ENCODE measurements around the gene XYLT1.

XYLT1 gene

GRCh38 chr16:17396762-17397498 lies 73.8 kb downstream of the XYLT1 start:
- DNase-seq = peak; percentile 89

- no peak for DNase-seq
Measured at GRCh38 chr16:17395849-17396480, 74.8 kb downstream of the XYLT1 start.

DNA sequence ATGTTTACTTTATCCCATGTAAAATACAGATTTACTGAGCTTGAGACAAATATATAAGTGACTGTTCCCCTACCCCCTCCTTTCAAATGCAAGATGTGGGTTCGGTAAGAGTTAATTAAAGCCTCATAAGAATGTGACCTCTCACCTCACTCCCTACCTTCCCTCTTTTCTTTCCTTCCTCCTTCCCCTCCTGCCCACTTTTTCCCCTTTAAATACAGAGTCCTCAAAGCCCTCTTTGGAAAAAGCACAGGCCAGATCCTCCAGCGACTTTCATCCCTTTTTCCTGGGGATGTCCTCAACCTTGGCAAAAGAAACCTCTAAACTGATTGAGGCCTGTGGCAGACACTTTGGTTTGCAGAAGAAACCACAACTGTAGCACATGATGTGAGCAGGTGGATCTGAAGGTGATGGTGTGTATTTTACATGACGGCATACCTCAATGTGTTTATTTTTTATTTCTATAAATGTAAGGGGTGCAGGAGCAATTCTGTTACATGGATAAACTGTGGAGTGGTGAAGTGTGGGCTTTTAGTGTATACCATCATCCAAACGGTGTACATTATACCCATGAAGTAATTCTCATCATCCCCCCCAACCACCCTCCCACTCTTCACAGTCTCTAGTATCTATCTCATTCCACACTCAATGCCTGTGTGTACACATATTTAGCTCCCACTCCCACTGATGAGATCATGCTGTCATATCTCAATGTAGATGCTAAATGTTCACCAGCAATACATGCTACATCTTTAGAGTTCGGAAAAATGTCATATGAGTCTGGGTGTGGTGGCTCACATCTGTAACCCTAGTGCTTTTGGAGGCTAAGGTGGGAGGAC lies 77.7 kb downstream of the XYLT1 start:
- DNase-seq = no peak

- no peak for DNase-seq
Measured at GRCh38 chr16:17392127-17392856, 78.5 kb downstream of the XYLT1 start.

DNA sequence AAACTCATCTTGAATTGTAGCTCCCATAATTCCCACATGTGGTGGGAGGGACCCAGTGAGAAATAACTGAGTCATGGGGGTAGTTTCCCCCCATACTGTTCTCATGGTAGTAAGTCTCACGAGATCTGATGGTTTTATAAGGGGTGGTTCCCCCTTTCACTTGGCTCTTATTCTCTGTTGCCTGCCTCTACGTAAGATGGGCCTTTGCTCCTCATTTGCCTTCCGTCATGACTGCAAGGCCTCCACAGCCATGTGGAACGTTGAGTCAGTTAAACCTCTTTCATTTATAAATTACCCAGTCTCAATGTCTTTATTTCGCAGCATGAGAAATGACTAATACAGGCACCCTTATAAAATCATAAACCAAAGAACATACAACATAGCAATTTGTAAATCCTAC lies 79.0 kb downstream of the XYLT1 start:
- no peak for DNase-seq

GRCh38 chr16:17389384-17389783 lies 81.4 kb downstream of the XYLT1 start:
- no peak for DNase-seq

DNA sequence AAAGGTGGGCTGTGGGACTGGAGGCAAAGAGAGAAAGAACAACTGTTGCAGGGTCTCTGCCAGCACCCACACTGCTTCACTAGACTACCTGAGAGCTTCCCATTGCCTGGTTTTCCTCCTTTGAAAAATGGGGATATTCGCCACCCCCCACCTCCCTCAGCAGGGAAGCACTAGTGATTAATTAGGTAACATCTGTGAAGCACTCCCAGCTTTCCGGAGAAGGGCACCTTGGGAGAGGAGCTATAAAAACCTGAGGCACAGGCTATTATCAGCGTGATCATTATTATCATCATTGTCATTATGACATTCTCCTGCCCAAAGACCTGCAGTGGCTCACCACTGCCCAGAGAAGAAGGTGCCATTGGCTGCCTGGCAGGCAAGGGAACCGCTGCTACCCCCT lies 83.5 kb downstream of the XYLT1 start:
- DNase-seq = no peak

GRCh38 chr16:17386229-17386628 lies 84.5 kb downstream of the XYLT1 start:
- no peak for DNase-seq

GRCh38 chr16:17384471-17384870 lies 86.3 kb downstream of the XYLT1 start:
- DNase-seq = no peak

DNA sequence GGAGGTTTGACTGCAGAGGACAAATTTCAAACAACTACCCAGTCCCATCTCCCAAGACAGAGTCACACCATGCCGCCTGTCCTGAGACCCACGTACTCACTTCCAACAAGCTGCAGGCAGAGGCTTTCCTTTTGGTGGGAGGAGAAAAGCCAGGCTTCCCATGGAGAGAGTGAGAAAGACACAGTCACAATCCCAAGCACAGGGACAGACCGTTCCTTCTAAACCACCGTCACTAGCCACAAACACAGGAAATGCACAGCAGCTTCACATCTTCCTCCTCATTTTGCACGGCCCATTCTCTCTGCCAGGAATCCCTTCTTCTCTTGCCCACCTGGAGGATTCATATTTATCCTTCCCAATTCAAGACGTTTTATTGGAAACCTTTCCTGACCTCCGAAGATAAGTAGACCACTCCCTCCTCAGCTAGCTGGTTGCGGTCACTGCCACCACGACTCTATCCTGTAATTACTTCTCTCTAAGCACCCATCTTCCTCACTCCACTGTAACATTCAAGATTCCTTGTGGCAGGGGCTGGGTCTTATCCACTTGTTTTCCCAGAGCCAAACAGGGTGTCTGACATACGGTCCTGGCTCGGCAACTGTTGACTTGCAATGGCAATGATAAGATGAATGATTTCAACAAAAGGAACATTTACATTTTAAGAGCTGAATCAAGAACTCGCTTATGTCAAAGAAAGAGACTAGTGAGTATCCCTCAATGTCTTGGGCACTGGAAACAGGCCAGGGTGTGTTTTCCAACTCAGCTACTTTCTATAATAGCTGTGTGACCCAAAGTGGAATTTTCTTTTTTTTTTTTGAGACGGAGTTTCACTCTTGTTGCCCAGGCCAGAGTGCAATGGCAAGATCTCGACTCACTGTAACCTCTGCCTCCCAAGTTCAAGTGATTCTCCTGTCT lies 87.6 kb downstream of the XYLT1 start:
- no peak for DNase-seq

DNA sequence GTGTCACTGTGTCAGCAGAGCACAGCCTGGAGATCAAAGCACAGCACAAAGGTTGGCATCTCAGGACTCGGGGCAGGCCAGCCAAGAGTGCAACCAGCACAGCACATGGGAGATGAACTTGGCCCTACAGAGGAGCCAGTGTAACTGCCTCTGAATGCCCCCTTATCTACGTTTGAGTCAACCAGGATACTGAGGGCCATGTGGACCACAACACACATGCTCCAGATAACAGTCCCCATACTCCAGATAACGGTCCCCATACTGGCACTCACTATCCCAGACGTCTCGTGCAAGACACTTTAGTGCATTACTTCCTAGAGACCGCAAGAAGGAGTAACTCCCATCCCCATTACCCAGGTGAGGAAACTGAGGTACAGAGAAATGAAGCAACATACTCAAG lies 88.2 kb downstream of the XYLT1 start:
- no peak for DNase-seq

- DNase-seq = no peak
Measured at GRCh38 chr16:17381784-17382183, 89.0 kb downstream of the XYLT1 start.

GRCh38 chr16:17380613-17381012 lies 90.1 kb downstream of the XYLT1 start:
- DNase-seq = no peak

- no peak for DNase-seq
Measured at GRCh38 chr16:17379121-17379571, 91.6 kb downstream of the XYLT1 start.

DNA sequence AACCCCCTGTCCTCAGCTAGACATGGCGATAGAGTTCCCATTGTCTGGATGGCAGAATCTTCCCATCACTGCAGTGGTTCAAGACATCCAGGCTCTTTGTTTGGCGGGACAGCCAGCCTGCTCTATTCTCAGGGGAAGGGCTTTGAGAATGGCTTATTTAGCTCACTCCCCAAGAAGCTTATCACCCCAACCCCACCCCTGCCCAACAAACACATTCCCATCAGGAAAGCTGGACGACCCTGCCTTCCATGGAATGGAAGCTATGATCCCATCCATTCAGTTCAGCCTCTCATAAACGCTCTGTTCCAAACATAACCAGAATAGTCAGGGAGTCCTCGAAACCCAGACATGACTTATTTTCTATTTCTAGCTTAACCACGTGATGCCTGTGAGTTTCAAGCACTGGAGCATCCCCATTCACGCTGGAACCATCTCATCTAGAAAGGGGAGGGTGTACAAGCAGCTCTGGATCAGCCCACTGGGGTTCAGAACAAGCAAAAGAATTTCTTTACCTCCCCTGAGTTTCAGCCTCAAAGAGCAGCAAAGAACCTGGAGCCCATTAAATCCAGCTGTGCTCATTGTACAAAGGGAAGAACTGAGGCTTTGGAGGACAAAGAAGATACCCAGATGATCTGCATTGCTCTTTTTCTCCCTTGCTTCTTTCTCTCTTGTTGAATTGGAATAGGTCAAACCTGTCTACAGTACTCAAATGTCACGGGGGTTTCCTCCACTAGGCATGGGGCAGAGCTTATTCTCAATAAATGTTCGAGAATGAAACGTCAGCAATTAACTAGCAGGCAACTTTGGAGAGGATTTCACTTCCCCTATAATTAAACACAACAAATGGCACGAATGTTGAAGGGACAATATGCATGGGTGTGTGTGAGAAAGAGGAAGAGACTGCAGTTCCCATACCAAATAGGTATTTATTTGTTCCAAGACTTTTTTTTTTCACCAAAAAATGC lies 93.1 kb downstream of the XYLT1 start:
- DNase-seq = no peak

- no peak for DNase-seq
Measured at GRCh38 chr16:17375461-17376304, 95.1 kb downstream of the XYLT1 start.

DNA sequence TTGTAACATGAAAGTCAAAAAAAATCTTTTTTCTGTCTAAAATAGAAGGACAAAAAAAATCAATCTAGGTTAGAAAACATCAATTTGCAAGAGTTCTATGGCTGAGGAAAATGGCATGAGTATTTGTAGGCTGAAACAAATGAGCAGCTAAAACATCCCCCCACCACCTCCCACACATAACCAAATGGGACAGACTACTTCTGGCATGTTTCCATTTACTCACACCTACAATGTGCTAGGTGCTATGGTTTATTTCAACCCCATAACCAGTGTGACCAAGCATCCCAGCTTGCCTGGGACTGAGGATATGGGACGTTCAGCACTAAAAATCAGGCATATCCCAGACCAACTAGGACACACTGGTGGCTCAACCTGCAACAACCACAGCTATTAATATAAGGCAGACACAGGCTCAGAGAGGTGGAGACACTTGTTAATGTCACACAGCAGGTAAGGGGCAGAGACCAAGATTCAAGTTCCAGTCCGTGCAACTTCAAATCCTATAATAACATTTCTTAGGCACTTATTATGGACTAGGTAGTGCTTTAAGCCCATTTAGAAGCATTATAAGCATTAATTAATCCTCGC lies 96.0 kb downstream of the XYLT1 start:
- no peak for DNase-seq

GRCh38 chr16:17373533-17373932 lies 97.2 kb downstream of the XYLT1 start:
- no peak for DNase-seq

- DNase-seq = no peak
Measured at GRCh38 chr16:17372386-17372785, 98.4 kb downstream of the XYLT1 start.

Measured in NCI-H1105 (cell line).